HepG2 (cell line): ENCODE results near the gene CKMT2. TPM values are rescaled to one million over a fixed set of nuclear protein-coding genes. Genes with fewer than 3 reads are reported as not detected.

Source experiments
- ATAC-seq: fragments of 200-7000 bp; cut with Tn5 transposase; 3 replicates; pipeline ENCODE4 v1.9.1; 2020; ENCODE audit warnings: mild to moderate bottlenecking, moderate library complexity
- BruUV-seq: library from RNA; stranded (reverse); fragments of 400-500 nt; replicated peaks from 2 replicates; lab custom pipeline; 2021; lab: Mats Ljungman, UMichigan
- CTCF ChIA-PET: fragments of 300-600 bp; formaldehyde crosslinking; extraction: SDS; loops from one replicate; lab custom pipeline; 2021; ENCODE audit warnings: low total read pairs, inconsistent platforms, low intra/inter-chr PET ratio; lab: Yijun Ruan, JAX
- POLR2A ChIA-PET: fragments of 350-600 bp; sonication (Branson Sonifier 250); formaldehyde crosslinking; loops from one replicate; lab custom pipeline; 2020; ENCODE audit warnings: antibody characterized with exemption, inconsistent platforms; lab: Yijun Ruan, JAX
- DNase-seq: peaks from one replicate; pipeline ENCODE4 v3.0.0-alpha.2; 2015; ENCODE audit warnings: low spot score
- FAIRE-seq: peaks from 3 replicates; lab custom pipeline; 2011; peaks lifted over from hg19 to GRCh38; lab: Jason Lieb, UNC
- H2AFZ ChIP-seq: one replicate; pipeline ENCODE4 v1.6.1; 2011; ENCODE audit warnings: low read length, inconsistent platforms
- H3K27ac ChIP-seq: fragments of 300-600 bp; 3 replicates; pipeline ENCODE4 v1.8.0; 2011; ENCODE audit warnings: mixed run types, mild to moderate bottlenecking, mixed read lengths, low read length, inconsistent platforms; ENCODE audit not compliant: insufficient read depth; ENCODE audit errors: extremely low read length
- H3K27me3 ChIP-seq, 2 experiments: fragments of 200-600 bp in 1 of 2; 2 replicates in 1 of 2; 3 replicates in 1 of 2; pipeline versions ENCODE4 v1.6.0 to v1.8.0; 2011; ENCODE audit warnings: low read length in 2 of 2, mild to moderate bottlenecking in 2 of 2, moderate library complexity in 2 of 2, inconsistent platforms in 1 of 2; ENCODE audit not compliant: insufficient read depth in 2 of 2, control insufficient read depth in 1 of 2
- H3K36me3 ChIP-seq, 2 experiments: fragments of 200-600 bp in 1 of 2; replicated peaks in 1 of 2; 2 replicates in 1 of 2; 3 replicates in 1 of 2; pipeline versions ENCODE4 v1.5.1 to v1.8.0; 2011; ENCODE audit warnings: low read length in 2 of 2, inconsistent platforms in 1 of 2; ENCODE audit not compliant: insufficient read depth in 2 of 2, control insufficient read depth in 1 of 2
- H3K4me1 ChIP-seq: 2 replicates; pipeline ENCODE4 v1.5.1; 2012; ENCODE audit warnings: low read length, inconsistent platforms; ENCODE audit not compliant: insufficient read depth
- H3K4me2 ChIP-seq: 2 replicates; pipeline ENCODE4 v1.6.0; 2011; ENCODE audit warnings: low read depth, low read length, inconsistent platforms
- H3K4me3 ChIP-seq, 3 experiments: fragments of 200-600 bp in 1 of 3; sonication (generic), shearing (Covaris generic) in 1 of 3; replicated peaks in 1 of 3; 2 replicates each; pipeline ENCODE4 v1.5.1; 2011 to 2016; ENCODE audit warnings: low read length in 3 of 3, inconsistent platforms in 2 of 3, low read depth in 2 of 3, mild to moderate bottlenecking in 2 of 3, control low read depth in 1 of 3, mixed read lengths in 1 of 3; ENCODE audit not compliant: insufficient read depth in 1 of 3
- H3K79me2 ChIP-seq: one replicate; pipeline ENCODE4 v1.6.1; 2011; ENCODE audit warnings: low read length, inconsistent platforms; ENCODE audit not compliant: insufficient read depth
- H3K9ac ChIP-seq: 2 replicates; pipeline ENCODE4 v1.6.0; 2011; ENCODE audit warnings: mild to moderate bottlenecking, low read depth, low read length, inconsistent platforms; ENCODE audit not compliant: insufficient read depth
- H3K9me3 ChIP-seq: 2 replicates; pipeline ENCODE4 v1.5.1; 2012; ENCODE audit warnings: mild to moderate bottlenecking, low read length
- H4K20me1 ChIP-seq: 2 replicates; pipeline ENCODE4 v1.6.0; 2011; ENCODE audit warnings: inconsistent platforms, mild to moderate bottlenecking, low read length, moderate library complexity; ENCODE audit not compliant: insufficient read depth
- FOXA1 ChIP-seq, 2 experiments: fragments of 450-650 bp in 1 of 2; sonication (generic) in 1 of 2; formaldehyde crosslinking in 1 of 2; IDR thresholded peaks; 2 replicates each; pipeline versions ENCODE4 v1.4.0 to v1.6.1; 2016 to 2020; ENCODE audit warnings: missing genetic modification reagents in 1 of 2
- MLXIP ChIP-seq: sonication (generic); formaldehyde crosslinking; IDR thresholded peaks from 2 replicates; pipeline ENCODE4 v1.9.0; 2021; ENCODE audit warnings: missing genetic modification reagents, borderline replicate concordance
- TFE3 ChIP-seq: IDR thresholded peaks from 2 replicates; pipeline ENCODE4 v1.6.1; 2016
- ZFP36L2 ChIP-seq: sonication (generic); formaldehyde crosslinking; IDR thresholded peaks from 2 replicates; pipeline ENCODE4 v1.4.0; 2020; ENCODE audit warnings: missing genetic modification reagents
- ZNF567 ChIP-seq: sonication (generic); formaldehyde crosslinking; IDR thresholded peaks from 2 replicates; pipeline ENCODE4 v1.8.1; 2023; ENCODE audit warnings: mild to moderate bottlenecking, missing genetic modification reagents, borderline replicate concordance
- ZNF788 ChIP-seq: sonication (generic); formaldehyde crosslinking; IDR thresholded peaks from 2 replicates; pipeline ENCODE4 v1.5.0; 2020; ENCODE audit warnings: mild to moderate bottlenecking, missing genetic modification reagents, borderline replicate concordance
- ZNF879 ChIP-seq: sonication (generic); formaldehyde crosslinking; IDR thresholded peaks from 2 replicates; pipeline ENCODE4 v1.8.1; 2023; ENCODE audit warnings: missing genetic modification reagents
- ZSCAN25 ChIP-seq: sonication (generic); formaldehyde crosslinking; IDR thresholded peaks from 2 replicates; pipeline ENCODE4 v1.8.0; 2022; ENCODE audit warnings: mild to moderate bottlenecking, missing genetic modification reagents
- WGBS: methylation state at CpG from one replicate; pipeline ENCODE4 v1.1.6; 2017; ENCODE audit warnings: low lambda C conversion rate; 5-methylcytosine and 5-hydroxymethylcytosine counted together
- in situ Hi-C: cut with HindIII; loops from 2 replicates; pipeline ENCODE4 v1.10.0; 2017; ENCODE audit warnings: low pct_unique_long_range_greater_than_20kb; ENCODE audit not compliant: extremely low pct_ligation_motif_present
- intact Hi-C: fragments of 100-400 bp; cut with micrococcal nuclease; formaldehyde crosslinking; loops from one replicate; pipeline ENCODE4 v1.10.0; 2022; ENCODE audit not compliant: unreplicated experiment
- polyA plus RNA-seq, 8 experiments: library from polyadenylated mRNA; depleted of rRNA in 3 of 8; stranded (reverse) in 7 of 8; unstranded in 1 of 8; fragments of >200 nt; fragmentation: Illumina TruSeq in 4 of 8; extraction: Trizol in 4 of 8; gene quantifications; 2 replicates each; pipeline versions ENCODE4 v1.2.1 to v1.2.3, GENCODE V29; 2011 to 2016; ENCODE audit warnings: low read depth in 4 of 8, missing spikeins in 1 of 8, mixed read lengths in 1 of 8; ENCODE audit not compliant: insufficient read depth in 1 of 8
- total RNA-seq, 5 experiments: library from RNA; depleted of rRNA; stranded (reverse); fragments of >200 nt; fragmentation: Illumina TruSeq; extraction: Trizol; gene quantifications; 2 replicates each; pipeline ENCODE4 v1.2.3, GENCODE V29; 2016; ENCODE audit warnings: low read depth in 1 of 5
- TF ChIP-seq, protein P1 (sequence below): sonication (generic); formaldehyde crosslinking; IDR thresholded peaks from 2 replicates; pipeline ENCODE4 v1.5.1; 2020; ENCODE audit warnings: mild to moderate bottlenecking, missing genetic modification reagents, moderate library complexity
- TF ChIP-seq, protein P2 (sequence below): sonication (generic); formaldehyde crosslinking; IDR thresholded peaks from 2 replicates; pipeline ENCODE4 v1.4.0; 2020; ENCODE audit warnings: missing genetic modification reagents, borderline replicate concordance

The CKMT2 gene
- total and polyA plus RNA-seq, 2 of the 13 experiments (the other 11 are each of a cell fraction or from before 2014, with no cell fraction given): 1.2 to 8.8 TPM

- Histone ChIP-seq H3K36me3 (no peaks in the 10 kb centered on the region), H3K27me3 (no peaks in the 10 kb centered on the region), H3K4me2 (no peak overlapping the region; the same call in 1 of the 2 replicates), H3K27ac (peak overlapping the region; percentile 47), H3K4me3 (no peak overlapping the region), H3K9me3 (no peaks in the 10 kb centered on the region), H3K79me2 (peaks cover 10% of the 10 kb centered on the region), H2AFZ (no peak overlapping the region), H3K4me1 (peaks cover 29% of the 10 kb centered on the region), H3K9ac (no peak overlapping the region), H4K20me1 (no peaks in the 10 kb centered on the region)
- intact Hi-C loops (no loop called here), in situ Hi-C loops (no loop called here)
- ATAC-seq: peak; percentile 64
- 100% methylated on average over 3 of the region's 8 CpGs for WGBS
- peak; percentile 10 for DNase-seq
- BruUV-seq: no TSS peak
- CTCF ChIA-PET: no interaction called here
- POLR2A ChIA-PET: no interaction called here
- FAIRE-seq: no peak
- no peak for TF ChIP-seq ZNF879 (CRISPR knock-in tag)
- TF ChIP-seq ZSCAN25 (CRISPR knock-in tag): no peak
- no peak for TF ChIP-seq MLXIP (CRISPR knock-in tag)
- TF ChIP-seq, protein P1, sequence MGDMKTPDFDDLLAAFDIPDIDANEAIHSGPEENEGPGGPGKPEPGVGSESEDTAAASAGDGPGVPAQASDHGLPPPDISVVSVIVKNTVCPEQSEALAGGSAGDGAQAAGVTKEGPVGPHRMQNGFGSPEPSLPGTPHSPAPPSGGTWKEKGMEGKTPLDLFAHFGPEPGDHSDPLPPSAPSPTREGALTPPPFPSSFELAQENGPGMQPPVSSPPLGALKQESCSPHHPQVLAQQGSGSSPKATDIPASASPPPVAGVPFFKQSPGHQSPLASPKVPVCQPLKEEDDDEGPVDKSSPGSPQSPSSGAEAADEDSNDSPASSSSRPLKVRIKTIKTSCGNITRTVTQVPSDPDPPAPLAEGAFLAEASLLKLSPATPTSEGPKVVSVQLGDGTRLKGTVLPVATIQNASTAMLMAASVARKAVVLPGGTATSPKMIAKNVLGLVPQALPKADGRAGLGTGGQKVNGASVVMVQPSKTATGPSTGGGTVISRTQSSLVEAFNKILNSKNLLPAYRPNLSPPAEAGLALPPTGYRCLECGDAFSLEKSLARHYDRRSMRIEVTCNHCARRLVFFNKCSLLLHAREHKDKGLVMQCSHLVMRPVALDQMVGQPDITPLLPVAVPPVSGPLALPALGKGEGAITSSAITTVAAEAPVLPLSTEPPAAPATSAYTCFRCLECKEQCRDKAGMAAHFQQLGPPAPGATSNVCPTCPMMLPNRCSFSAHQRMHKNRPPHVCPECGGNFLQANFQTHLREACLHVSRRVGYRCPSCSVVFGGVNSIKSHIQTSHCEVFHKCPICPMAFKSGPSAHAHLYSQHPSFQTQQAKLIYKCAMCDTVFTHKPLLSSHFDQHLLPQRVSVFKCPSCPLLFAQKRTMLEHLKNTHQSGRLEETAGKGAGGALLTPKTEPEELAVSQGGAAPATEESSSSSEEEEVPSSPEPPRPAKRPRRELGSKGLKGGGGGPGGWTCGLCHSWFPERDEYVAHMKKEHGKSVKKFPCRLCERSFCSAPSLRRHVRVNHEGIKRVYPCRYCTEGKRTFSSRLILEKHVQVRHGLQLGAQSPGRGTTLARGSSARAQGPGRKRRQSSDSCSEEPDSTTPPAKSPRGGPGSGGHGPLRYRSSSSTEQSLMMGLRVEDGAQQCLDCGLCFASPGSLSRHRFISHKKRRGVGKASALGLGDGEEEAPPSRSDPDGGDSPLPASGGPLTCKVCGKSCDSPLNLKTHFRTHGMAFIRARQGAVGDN (CRISPR knock-in tag): peak; percentile 33; the same call in 1 of the 2 replicates
- no peak for TF ChIP-seq TFE3 (CRISPR knock-in tag)
- TF ChIP-seq ZFP36L2 (CRISPR knock-in tag): no peak
- TF ChIP-seq ZNF788 (CRISPR knock-in tag): no peak
- TF ChIP-seq ZNF567 (CRISPR knock-in tag): no peak
- TF ChIP-seq FOXA1 (IDR thresholded peaks at IDR 0.05): no peak
- TF ChIP-seq FOXA1 (CRISPR knock-in tag; IDR thresholded peaks at IDR 0.05): no peak
- TF ChIP-seq, protein P2, sequence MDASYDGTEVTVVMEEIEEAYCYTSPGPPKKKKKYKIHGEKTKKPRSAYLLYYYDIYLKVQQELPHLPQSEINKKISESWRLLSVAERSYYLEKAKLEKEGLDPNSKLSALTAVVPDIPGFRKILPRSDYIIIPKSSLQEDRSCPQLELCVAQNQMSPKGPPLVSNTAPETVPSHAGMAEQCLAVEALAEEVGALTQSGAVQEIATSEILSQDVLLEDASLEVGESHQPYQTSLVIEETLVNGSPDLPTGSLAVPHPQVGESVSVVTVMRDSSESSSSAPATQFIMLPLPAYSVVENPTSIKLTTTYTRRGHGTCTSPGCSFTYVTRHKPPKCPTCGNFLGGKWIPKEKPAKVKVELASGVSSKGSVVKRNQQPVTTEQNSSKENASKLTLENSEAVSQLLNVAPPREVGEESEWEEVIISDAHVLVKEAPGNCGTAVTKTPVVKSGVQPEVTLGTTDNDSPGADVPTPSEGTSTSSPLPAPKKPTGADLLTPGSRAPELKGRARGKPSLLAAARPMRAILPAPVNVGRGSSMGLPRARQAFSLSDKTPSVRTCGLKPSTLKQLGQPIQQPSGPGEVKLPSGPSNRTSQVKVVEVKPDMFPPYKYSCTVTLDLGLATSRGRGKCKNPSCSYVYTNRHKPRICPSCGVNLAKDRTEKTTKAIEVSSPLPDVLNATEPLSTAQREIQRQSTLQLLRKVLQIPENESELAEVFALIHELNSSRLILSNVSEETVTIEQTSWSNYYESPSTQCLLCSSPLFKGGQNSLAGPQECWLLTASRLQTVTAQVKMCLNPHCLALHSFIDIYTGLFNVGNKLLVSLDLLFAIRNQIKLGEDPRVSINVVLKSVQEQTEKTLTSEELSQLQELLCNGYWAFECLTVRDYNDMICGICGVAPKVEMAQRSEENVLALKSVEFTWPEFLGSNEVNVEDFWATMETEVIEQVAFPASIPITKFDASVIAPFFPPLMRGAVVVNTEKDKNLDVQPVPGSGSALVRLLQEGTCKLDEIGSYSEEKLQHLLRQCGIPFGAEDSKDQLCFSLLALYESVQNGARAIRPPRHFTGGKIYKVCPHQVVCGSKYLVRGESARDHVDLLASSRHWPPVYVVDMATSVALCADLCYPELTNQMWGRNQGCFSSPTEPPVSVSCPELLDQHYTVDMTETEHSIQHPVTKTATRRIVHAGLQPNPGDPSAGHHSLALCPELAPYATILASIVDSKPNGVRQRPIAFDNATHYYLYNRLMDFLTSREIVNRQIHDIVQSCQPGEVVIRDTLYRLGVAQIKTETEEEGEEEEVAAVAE (CRISPR knock-in tag): no peak
Observed at GRCh38 chr5:81269751-81270393, 36.8 kb downstream of the CKMT2 start.
